HG03095 (cell line): ENCODE results near the gene RBMS1.

ENCODE experiments used
- ATAC-seq: cut with Tn5 transposase; IDR thresholded peaks from one replicate; pipeline ENCODE4 v1.9.1; 2021; ENCODE audit warnings: moderate library complexity; ENCODE audit not compliant: unreplicated experiment

The RBMS1 gene

DNA sequence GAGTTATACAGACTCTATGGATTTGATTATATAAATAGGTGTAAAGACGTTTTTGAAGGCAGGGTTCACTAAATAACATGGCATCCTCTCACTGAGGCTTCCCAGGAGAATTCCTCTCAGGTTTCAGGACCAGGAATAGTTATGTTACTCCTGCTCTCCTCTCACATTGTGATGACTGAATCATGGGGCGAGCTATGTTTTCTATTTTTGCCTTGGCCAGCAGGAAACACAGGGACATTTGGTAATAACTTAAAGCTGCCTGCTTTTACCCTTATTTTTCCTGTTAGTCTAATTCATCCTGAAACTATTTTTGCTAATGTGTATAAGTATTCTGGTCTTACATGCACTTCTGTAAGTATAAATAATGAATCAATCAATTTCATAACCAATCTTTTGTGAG, 178.3 kb downstream of the RBMS1 start:
- ATAC-seq: no peak

GRCh38 chr2:160310118-160310828, 183.3 kb downstream of the RBMS1 start:
- no peak for ATAC-seq

DNA sequence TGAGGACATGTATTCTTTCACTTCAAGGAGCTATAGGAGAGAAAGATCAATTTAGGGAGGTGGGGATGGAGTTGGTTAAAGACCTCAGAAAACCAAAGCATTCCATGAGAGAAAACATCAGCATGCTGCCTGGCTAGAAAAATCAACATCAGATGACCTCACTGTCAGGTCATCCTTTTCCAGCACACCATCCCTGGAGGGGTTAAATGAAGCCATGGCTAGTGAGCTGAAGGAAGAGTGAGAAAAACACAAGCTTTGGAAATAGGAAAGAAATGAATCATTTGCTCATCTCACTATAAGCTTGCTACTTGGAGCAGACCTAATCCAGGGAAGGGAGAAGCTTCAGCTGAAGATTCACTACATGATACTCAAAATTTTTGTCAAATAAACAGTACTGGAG, 184.0 kb downstream of the RBMS1 start:
- no peak for ATAC-seq

- no peak for ATAC-seq
These were observed 184.7 kb downstream of the RBMS1 start for GRCh38 chr2:160308915-160309314.

- no peak for ATAC-seq
These were observed 185.1 kb downstream of the RBMS1 start for GRCh38 chr2:160308476-160308875.

- no peak for ATAC-seq
These were observed 186.6 kb downstream of the RBMS1 start for GRCh38 chr2:160306985-160307384.

DNA sequence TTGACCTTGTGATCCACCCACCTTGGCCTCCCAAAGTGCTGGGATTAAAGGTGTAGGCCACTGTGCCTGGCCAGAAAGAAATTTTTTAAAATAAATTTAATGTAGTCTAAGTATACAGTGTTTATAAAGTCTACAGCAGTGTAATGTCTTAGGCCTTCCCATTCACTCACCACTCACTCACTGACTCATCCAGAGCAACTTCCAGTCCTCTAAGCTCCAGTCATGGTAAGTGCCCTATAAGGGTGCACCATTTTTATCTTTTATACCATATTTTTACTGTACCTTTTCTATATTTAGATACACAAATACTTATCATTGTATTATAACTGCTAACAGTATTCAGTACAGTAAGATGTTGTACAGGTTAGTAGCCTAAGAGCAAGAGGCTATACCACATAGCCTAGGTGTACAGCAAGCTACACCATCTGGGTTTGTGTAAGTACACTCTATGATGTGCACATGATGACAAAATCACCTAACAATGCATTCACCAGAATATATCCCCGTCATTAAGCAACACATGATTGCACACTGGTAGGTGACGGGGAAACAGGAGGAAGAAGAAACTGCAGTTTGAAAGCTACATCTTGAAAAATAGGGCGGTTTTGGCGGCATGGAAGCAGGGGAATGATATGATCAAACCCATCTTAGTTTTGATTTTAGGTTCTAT, 188.4 kb downstream of the RBMS1 start:
- no peak for ATAC-seq

DNA sequence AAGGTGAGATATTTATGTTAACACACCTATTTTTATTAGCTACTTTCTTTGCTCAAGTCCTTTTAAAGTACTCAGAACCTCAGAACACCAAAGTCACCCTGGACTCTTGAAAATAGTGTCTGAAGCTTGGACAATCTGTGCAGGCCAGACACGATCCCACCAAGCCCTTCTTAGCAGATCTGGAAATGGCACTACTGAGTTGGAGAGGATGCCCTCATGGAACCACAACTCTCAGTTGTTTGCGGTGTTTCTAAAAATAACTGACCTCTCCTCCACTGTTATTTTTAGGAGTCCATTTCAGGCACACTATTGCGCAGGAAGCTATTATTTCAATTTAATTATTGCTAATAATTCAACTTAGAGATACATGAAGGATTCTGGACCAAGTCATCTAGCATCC, 190.1 kb downstream of the RBMS1 start:
- ATAC-seq: no peak

DNA sequence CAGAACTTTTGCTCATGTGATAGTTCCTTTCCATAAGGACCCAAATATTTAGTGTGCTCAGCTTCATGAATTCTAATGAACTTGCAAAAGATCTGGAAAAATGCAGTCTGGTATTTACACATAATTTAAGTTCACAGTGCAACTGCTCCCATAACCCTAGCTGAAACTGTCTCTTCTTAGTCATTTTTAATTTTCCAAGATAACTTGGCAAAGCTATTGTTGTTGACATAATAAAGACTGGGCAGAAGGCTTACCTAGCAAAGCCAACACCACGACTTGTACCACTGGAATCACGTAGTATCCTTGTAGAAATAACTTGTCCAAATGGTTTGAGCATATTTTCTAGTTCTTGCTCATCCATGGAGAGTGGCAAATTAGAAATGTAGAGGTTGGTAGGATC, 190.5 kb downstream of the RBMS1 start:
- no peak for ATAC-seq

- ATAC-seq: no peak
These were observed 192.2 kb downstream of the RBMS1 start for GRCh38 chr2:160301420-160301819.

GRCh38 chr2:160300203-160300602, 193.4 kb downstream of the RBMS1 start:
- ATAC-seq: no peak

- no peak for ATAC-seq
These were observed 194.1 kb downstream of the RBMS1 start for GRCh38 chr2:160299540-160299939.

- ATAC-seq: no peak
These were observed 194.6 kb downstream of the RBMS1 start for GRCh38 chr2:160298960-160299359.

GRCh38 chr2:160295519-160296207, 197.9 kb downstream of the RBMS1 start:
- no peak for ATAC-seq

DNA sequence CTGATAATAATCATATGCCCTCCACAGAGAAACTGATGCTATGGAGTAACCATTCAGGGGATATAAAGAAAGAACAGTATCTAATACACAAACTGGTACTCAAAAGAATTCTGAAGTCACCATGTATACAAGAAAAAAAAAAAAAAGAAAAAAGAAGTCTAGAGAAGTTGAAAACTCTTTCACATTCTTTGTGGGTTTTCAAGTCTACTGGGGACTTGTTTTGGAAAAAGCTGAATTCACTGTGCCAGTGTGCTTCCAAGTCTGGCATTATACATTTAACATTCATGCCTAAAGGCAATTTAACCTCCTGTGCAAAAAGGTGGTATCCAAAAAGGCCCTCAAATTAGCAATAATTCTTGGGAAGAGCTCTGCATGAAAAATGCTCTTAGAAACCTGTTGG, 198.7 kb downstream of the RBMS1 start:
- ATAC-seq: no peak

- no peak for ATAC-seq
These were observed 199.2 kb downstream of the RBMS1 start for GRCh38 chr2:160294339-160294803.

DNA sequence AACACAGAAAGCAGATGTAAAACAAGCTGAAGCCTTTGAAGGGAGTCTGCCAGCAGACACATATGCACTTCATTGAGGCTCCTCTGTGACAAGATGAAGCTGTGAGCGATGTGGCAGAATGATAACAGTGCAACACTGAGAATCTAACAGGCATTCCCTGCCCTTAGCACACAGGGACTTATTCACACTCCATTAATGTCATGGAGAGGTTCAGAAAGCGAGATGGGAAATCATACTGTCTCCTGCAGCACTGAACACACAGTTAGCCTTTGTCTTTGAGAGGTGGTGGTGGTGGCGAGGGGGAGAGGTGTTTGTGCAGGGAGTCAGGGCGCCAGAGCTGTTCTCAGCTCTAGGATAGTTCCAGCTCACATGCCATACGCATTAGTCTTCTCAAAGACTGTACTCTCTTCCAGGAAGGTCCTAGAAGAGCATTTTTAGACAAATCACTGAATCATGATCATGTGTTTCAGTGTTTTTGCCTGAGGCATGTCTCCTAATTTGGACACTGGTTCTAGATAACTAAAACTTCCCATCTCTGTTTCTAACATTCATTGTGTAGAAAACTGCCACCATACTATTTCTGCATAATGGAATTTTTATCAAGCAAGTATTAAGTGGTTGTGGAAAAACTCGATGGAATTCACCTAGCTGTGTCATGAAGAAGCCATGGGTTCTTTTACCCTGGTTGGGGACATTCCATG, 200.1 kb downstream of the RBMS1 start:
- no peak for ATAC-seq

DNA sequence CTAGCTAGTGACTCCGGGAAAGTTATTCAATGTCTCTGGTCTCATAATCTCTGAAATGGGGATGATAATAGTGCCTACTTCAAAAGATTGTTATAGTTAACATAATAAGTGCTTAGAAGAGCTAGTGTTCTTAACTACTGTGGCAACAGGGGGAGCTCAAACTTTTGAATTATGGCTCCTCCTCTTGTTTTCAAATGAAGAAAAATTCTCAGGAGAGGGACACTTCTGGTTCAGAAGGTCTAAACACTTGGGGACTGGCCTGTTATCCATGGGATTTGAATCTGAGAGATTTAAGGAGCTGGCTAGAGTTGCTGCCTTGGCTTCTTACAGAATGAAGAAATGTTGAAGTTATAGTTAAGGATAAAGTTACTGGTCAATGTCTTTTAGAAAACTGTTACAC, 201.4 kb downstream of the RBMS1 start:
- no peak for ATAC-seq

GRCh38 chr2:160291382-160291781, 202.2 kb downstream of the RBMS1 start:
- no peak for ATAC-seq

GRCh38 chr2:160290598-160290997, 203.0 kb downstream of the RBMS1 start:
- no peak for ATAC-seq

- no peak for ATAC-seq
These were observed 203.8 kb downstream of the RBMS1 start for GRCh38 chr2:160289831-160290230.
